ENCODE measurements around the gene ACTG1.

The ACTG1 gene

DNA sequence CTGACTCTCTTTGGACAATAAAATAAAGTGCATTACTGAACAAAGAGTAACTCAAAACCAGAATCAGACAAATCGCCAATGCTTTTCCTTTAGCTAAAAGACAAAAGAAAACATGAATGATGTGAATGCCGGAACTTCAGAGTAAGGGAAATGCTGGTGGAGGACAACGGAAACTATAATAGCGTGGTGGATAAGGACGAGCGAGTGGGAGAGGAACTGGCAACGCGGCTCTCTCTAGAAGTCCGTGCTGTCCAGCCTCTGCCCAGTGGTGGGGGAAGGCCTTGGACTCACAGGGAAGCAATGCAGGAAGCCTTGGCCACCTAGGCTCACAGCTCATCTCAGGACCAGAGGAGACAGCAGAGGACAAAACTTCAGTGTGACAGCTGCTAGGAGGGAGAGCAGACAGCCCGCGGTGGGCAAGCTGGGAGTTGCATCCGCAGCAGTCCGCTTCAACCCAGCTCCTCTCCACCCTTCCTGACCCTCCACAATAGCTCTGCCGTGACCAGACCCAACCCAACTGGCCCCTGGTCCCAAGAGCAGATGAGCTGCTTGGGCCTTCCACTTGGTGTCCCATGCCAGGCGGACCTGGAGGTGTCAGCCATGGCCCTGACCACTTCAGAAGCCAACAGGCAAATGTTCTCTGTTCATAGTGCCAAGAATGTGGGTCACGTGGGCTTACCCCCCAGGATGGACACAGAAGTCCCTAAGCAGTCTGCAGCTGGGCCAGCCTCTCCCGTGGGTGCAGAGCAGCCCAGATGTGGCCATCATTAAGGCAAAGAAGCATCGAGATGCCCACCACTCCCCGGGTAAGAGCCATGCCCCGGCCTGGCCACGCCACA lies 44.9 kb upstream of the ACTG1 start:
- Histone ChIP-seq H3K18ac (ENCODE audit: low read depth in 1 of 2, low read length in 2 of 2) (no peak overlapping the region), H2BK15ac (ENCODE audit: low read depth, poor library complexity, severe bottlenecking) (no peak overlapping the region), H3K27me3 (ENCODE audit: control insufficient read depth in 1 of 2, insufficient read depth in 1 of 2, low read length in 2 of 2) (no peaks in the 10 kb centered on the region), H3K4me2 (ENCODE audit: low read length, poor library complexity, severe bottlenecking) (no peak overlapping the region), H3K4me3 (ENCODE audit: insufficient read depth in 1 of 2, low read depth in 1 of 2, low read length in 2 of 2) (no peak overlapping the region), H3K14ac (ENCODE audit: low read length in 2 of 2) (no peak overlapping the region), H3K79me1 (replicated peaks; ENCODE audit: low read length, poor library complexity, severe bottlenecking) (peaks cover 19% of the 10 kb centered on the region), H3K36me3 (ENCODE audit: control insufficient read depth in 1 of 2, insufficient read depth in 2 of 2, low read depth in 1 of 2, low read length in 2 of 2) (peaks cover 56 to 57% of the 10 kb centered on the region in 2 experiments), H2BK120ac (ENCODE audit: low read depth, low read length) (no peak overlapping the region), H3K4ac (ENCODE audit: low read depth in 1 of 2, low read length in 2 of 2) (no peak overlapping the region), H3K9me3 (ENCODE audit: control insufficient read depth, low read length) (no peaks in the 10 kb centered on the region), H3K4me1 (ENCODE audit: control insufficient read depth, insufficient read depth, low read depth, low read length) (peaks cover 39% of the 10 kb centered on the region), H3K9ac (ENCODE audit: low read length) (no peak overlapping the region), H3K27ac (ENCODE audit: low read length, poor library complexity, severe bottlenecking) (no peak overlapping the region), H2BK12ac (ENCODE audit: low read length in 2 of 2) (no peak overlapping the region), H4K91ac (ENCODE audit: low read length) (no peak overlapping the region), H4K8ac (ENCODE audit: low read length) (no peak overlapping the region), H3K23ac (ENCODE audit: low read length in 2 of 2) (peak overlapping the region in 1 of 2 experiments; percentile 34), H2AFZ (ENCODE audit: low read depth, low read length) (no peak overlapping the region), H2AK5ac (ENCODE audit: low read length, severe bottlenecking) (peak overlapping the region; percentile 12), H2BK5ac (ENCODE audit: low read depth, low read length, poor library complexity, severe bottlenecking) (no peak overlapping the region)
- DNase-seq = no peak
- WGBS = 96% methylated on average over 21 of the region's 21 CpGs

DNA sequence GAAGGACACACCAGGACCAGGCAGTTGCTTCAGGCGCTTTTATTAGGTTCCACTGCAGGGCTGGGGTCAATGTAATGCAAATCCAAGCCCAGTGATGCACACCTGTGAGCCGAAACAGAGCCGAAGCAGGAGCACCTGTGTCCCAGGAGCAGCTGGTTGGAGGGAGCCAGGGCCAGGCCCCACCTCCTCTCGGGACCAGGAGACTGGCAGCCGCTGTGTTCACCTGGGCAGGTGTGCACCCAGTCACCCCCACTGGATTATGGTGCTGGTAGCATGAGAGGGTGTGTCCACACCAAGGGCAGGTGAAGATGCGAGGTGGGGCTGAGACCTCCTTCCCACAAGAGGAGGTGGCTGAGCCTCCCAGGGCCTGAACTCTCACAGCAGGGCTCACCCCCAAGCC lies 44.3 kb upstream of the ACTG1 start:
- 92% methylated on average over 6 of the region's 6 CpGs for WGBS
- Histone ChIP-seq H3K4me1 (ENCODE audit: control insufficient read depth, insufficient read depth, low read depth, low read length) (peaks cover 39% of the 10 kb centered on the region), H3K18ac (ENCODE audit: low read depth in 1 of 2, low read length in 2 of 2) (no peak overlapping the region), H2AFZ (ENCODE audit: low read depth, low read length) (no peak overlapping the region), H3K9me3 (ENCODE audit: control insufficient read depth, low read length) (no peaks in the 10 kb centered on the region), H3K4me3 (ENCODE audit: insufficient read depth in 1 of 2, low read depth in 1 of 2, low read length in 2 of 2) (no peak overlapping the region), H2BK5ac (ENCODE audit: low read depth, low read length, poor library complexity, severe bottlenecking) (no peak overlapping the region), H3K9ac (ENCODE audit: low read length) (no peak overlapping the region), H2BK15ac (ENCODE audit: low read depth, poor library complexity, severe bottlenecking) (peak overlapping the region; percentile 62), H2BK120ac (ENCODE audit: low read depth, low read length) (no peak overlapping the region), H2BK12ac (ENCODE audit: low read length in 2 of 2) (no peak overlapping the region), H3K36me3 (ENCODE audit: control insufficient read depth in 1 of 2, insufficient read depth in 2 of 2, low read depth in 1 of 2, low read length in 2 of 2) (peaks cover 53 to 54% of the 10 kb centered on the region in 2 experiments), H4K8ac (ENCODE audit: low read length) (no peak overlapping the region), H3K23ac (ENCODE audit: low read length in 2 of 2) (no peak overlapping the region), H2AK5ac (ENCODE audit: low read length, severe bottlenecking) (no peak overlapping the region), H3K4me2 (ENCODE audit: low read length, poor library complexity, severe bottlenecking) (no peak overlapping the region), H3K27ac (ENCODE audit: low read length, poor library complexity, severe bottlenecking) (no peak overlapping the region), H3K4ac (ENCODE audit: low read depth in 1 of 2, low read length in 2 of 2) (peak overlapping the region in 1 of 2 experiments; percentile 17), H3K14ac (ENCODE audit: low read length in 2 of 2) (peak overlapping the region in 1 of 2 experiments; percentile 79), H3K79me1 (replicated peaks; ENCODE audit: low read length, poor library complexity, severe bottlenecking) (peaks cover 19% of the 10 kb centered on the region), H4K91ac (ENCODE audit: low read length) (no peak overlapping the region), H3K27me3 (ENCODE audit: control insufficient read depth in 1 of 2, insufficient read depth in 1 of 2, low read length in 2 of 2) (no peaks in the 10 kb centered on the region)
- no peak for DNase-seq

DNA sequence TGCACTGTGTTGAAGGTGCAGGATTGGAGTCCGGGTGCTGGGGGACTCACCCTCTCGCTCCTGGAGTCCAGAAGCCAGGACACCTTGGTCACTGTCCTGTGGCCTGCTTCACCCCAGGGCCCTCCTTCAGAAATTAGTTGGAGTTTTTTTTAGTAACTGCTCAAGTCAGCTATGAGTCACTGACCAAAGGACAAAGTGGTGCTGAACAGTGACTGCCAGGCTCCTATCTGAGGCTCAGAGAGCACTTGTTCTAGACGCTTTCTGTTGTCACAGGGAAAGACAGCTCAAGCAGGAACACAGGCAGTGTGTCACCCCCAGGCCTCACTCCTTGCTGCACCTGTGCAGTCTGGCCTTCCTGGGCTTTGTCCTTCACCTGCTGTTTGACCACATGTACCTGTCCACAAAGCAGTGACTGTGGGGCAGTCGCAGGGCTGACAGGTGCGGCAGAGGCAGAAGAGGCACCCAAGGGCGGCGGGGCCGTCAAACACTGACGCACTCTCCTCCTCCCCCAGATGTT lies 43.6 kb upstream of the ACTG1 start:
- H4K91ac ChIP-seq (ENCODE audit: low read length) = no peak overlapping the region
- H4K8ac ChIP-seq (ENCODE audit: low read length) = no peak overlapping the region
- H3K36me3 ChIP-seq (ENCODE audit: control insufficient read depth in 1 of 2, insufficient read depth in 2 of 2, low read depth in 1 of 2, low read length in 2 of 2) = peaks cover 49% of the 10 kb centered on the region in 2 experiments
- H2BK5ac ChIP-seq (ENCODE audit: low read depth, low read length, poor library complexity, severe bottlenecking) = no peak overlapping the region
- DNase-seq = peak; percentile 72
- WGBS = 76% methylated on average over 9 of the region's 9 CpGs
- peak overlapping the region; percentile 15 for H3K27ac ChIP-seq (ENCODE audit: low read length, poor library complexity, severe bottlenecking)
- peak overlapping the region in 1 of 2 experiments; percentile 57 for H3K23ac ChIP-seq (ENCODE audit: low read length in 2 of 2)
- no peaks in the 10 kb centered on the region for H3K27me3 ChIP-seq (ENCODE audit: control insufficient read depth in 1 of 2, insufficient read depth in 1 of 2, low read length in 2 of 2)
- peaks cover 42% of the 10 kb centered on the region for H3K4me1 ChIP-seq (ENCODE audit: control insufficient read depth, insufficient read depth, low read depth, low read length)
- H3K9me3 ChIP-seq (ENCODE audit: control insufficient read depth, low read length) = no peaks in the 10 kb centered on the region
- H3K79me1 ChIP-seq (replicated peaks; ENCODE audit: low read length, poor library complexity, severe bottlenecking) = peaks cover 19% of the 10 kb centered on the region
- no peak overlapping the region for H3K4me3 ChIP-seq (ENCODE audit: insufficient read depth in 1 of 2, low read depth in 1 of 2, low read length in 2 of 2)
- no peak overlapping the region for H2BK120ac ChIP-seq (ENCODE audit: low read depth, low read length)
- H3K14ac ChIP-seq (ENCODE audit: low read length in 2 of 2) = peak overlapping the region in 1 of 2 experiments; percentile 46
- H3K9ac ChIP-seq (ENCODE audit: low read length) = peak overlapping the region; percentile 21
- no peak overlapping the region for H2BK15ac ChIP-seq (ENCODE audit: low read depth, poor library complexity, severe bottlenecking)
- peak overlapping the region in 1 of 2 experiments; percentile 18 for H3K18ac ChIP-seq (ENCODE audit: low read depth in 1 of 2, low read length in 2 of 2)
- peak overlapping the region in 1 of 2 experiments; percentile 10 for H2BK12ac ChIP-seq (ENCODE audit: low read length in 2 of 2)
- no peak overlapping the region for H3K4ac ChIP-seq (ENCODE audit: low read depth in 1 of 2, low read length in 2 of 2)
- H3K4me2 ChIP-seq (ENCODE audit: low read length, poor library complexity, severe bottlenecking) = no peak overlapping the region
- peak overlapping the region; percentile 55 for H2AK5ac ChIP-seq (ENCODE audit: low read length, severe bottlenecking)
- no peak overlapping the region for H2AFZ ChIP-seq (ENCODE audit: low read depth, low read length)

GRCh38 chr17:81553616-81554181 lies 41.1 kb upstream of the ACTG1 start:
- Histone ChIP-seq H2AK5ac (ENCODE audit: low read length, severe bottlenecking) (peak overlapping the region; percentile 11), H3K79me1 (replicated peaks; ENCODE audit: low read length, poor library complexity, severe bottlenecking) (peaks cover 27% of the 10 kb centered on the region), H4K8ac (ENCODE audit: low read length) (peak overlapping the region; percentile 30), H3K4me1 (ENCODE audit: control insufficient read depth, insufficient read depth, low read depth, low read length) (peaks cover 55% of the 10 kb centered on the region), H3K18ac (ENCODE audit: low read depth in 1 of 2, low read length in 2 of 2) (peak overlapping the region; percentile 25 to 91), H3K23ac (ENCODE audit: low read length in 2 of 2) (no peak overlapping the region), H3K4me2 (ENCODE audit: low read length, poor library complexity, severe bottlenecking) (peak overlapping the region; percentile 69), H2BK5ac (ENCODE audit: low read depth, low read length, poor library complexity, severe bottlenecking) (no peak overlapping the region), H3K4me3 (ENCODE audit: insufficient read depth in 1 of 2, low read depth in 1 of 2, low read length in 2 of 2) (peak overlapping the region in 1 of 2 experiments; percentile 92), H2BK12ac (ENCODE audit: low read length in 2 of 2) (peak overlapping the region in 1 of 2 experiments; percentile 75), H3K4ac (ENCODE audit: low read depth in 1 of 2, low read length in 2 of 2) (peak overlapping the region in 1 of 2 experiments; percentile 3), H3K36me3 (ENCODE audit: control insufficient read depth in 1 of 2, insufficient read depth in 2 of 2, low read depth in 1 of 2, low read length in 2 of 2) (peaks cover 44 to 52% of the 10 kb centered on the region in 2 experiments), H3K9me3 (ENCODE audit: control insufficient read depth, low read length) (no peaks in the 10 kb centered on the region), H3K27ac (ENCODE audit: low read length, poor library complexity, severe bottlenecking) (peak overlapping the region; percentile 72), H3K14ac (ENCODE audit: low read length in 2 of 2) (no peak overlapping the region), H3K27me3 (ENCODE audit: control insufficient read depth in 1 of 2, insufficient read depth in 1 of 2, low read length in 2 of 2) (no peaks in the 10 kb centered on the region), H2BK120ac (ENCODE audit: low read depth, low read length) (peak overlapping the region; percentile 7), H2AFZ (ENCODE audit: low read depth, low read length) (no peak overlapping the region), H2BK15ac (ENCODE audit: low read depth, poor library complexity, severe bottlenecking) (no peak overlapping the region), H4K91ac (ENCODE audit: low read length) (peak overlapping the region; percentile 29), H3K9ac (ENCODE audit: low read length) (peak overlapping the region; percentile 88)
- DNase-seq = peak; percentile 97
- 42% methylated on average over 24 of the region's 24 CpGs for WGBS

All from mesenchymal stem cell (in vitro differentiated cells and primary cell).